GM12872 (cell line): ENCODE measurements around the gene EFCC1.

Experiments used
- CTCF ChIP-seq: IDR thresholded peaks from 3 replicates; pipeline ENCODE4 v1.5.1; 2011; ENCODE audit warnings: low read depth, mild to moderate bottlenecking, low read length, moderate library complexity; ENCODE audit not compliant: insufficient read depth

EFCC1 gene

GRCh38 chr3:129018271-129018670, 17.2 kb downstream of the EFCC1 start:
- TF ChIP-seq CTCF: no peak

- TF ChIP-seq CTCF: no peak
Measured at GRCh38 chr3:129018751-129019150, 17.6 kb downstream of the EFCC1 start.

GRCh38 chr3:129019266-129019665, 18.2 kb downstream of the EFCC1 start:
- TF ChIP-seq CTCF: no peak

- TF ChIP-seq CTCF: no peak
Measured at GRCh38 chr3:129020691-129021090, 19.6 kb downstream of the EFCC1 start.

GRCh38 chr3:129021140-129021551, 20.0 kb downstream of the EFCC1 start:
- TF ChIP-seq CTCF: no peak

GRCh38 chr3:129022114-129023007, 21.3 kb downstream of the EFCC1 start:
- TF ChIP-seq CTCF: no peak

- no peak for TF ChIP-seq CTCF
Measured at GRCh38 chr3:129023008-129023358, 21.9 kb downstream of the EFCC1 start.

- peak; percentile 36; the same call in 1 of the 3 replicates for TF ChIP-seq CTCF
Measured at GRCh38 chr3:129023909-129024308, 22.8 kb downstream of the EFCC1 start.
